GM15510 (cell line): ENCODE measurements around the gene PHF23.
A peak's percentile ranks its signal among the peaks of the same experiment; 100 is the strongest.

Experiments used
- POLR2A ChIP-seq: IDR thresholded peaks from 3 replicates; pipeline ENCODE4 v1.6.1; 2011; ENCODE audit warnings: borderline replicate concordance; ENCODE audit not compliant: insufficient read length; ENCODE audit errors: extremely low read depth

PHF23 gene

DNA sequence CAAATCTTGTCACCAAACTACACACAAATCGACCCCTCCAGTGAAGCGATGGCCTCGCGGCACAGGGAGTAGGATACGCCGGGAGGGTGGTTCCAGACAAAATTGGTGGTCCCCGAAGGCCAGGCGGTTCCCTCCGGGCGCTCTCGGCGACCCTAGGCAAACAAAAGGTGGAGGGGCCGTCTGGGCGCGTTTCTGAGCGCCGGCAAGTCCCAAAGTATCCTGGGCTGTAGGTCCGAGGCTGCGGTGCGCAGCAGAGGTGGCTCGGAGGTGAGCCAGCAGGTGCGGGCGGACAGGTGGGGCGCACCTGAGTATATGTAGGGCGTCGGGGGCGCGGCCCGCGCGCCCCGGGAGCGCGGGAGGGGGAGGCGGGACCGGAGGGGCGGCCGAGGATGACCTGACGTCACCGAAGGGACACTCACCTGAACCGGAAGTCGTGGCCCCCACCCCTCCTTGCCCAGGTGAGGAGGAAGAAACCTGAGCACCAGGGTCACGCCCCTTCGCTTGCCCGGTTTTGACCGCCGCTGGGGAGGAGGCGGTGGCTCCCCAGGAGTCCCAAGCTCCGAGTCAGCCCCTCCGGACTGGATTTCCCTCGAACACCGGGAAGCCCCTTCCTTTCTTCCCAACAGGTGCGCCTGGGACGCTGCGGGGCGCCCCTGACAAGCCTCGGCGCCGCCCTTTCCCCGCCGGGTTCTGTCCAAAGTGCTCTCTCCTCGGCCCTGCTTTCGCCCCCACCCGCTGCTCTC lies 23.1 kb upstream of the PHF23 start, which contains the start of gene CLDN7:
Gene CLDN7 (minus strand): TSS at position 287 of the 743 bp plus-strand sequence. CDS start 435 bp downstream, outside the sequence.
- no peak for TF ChIP-seq POLR2A

DNA sequence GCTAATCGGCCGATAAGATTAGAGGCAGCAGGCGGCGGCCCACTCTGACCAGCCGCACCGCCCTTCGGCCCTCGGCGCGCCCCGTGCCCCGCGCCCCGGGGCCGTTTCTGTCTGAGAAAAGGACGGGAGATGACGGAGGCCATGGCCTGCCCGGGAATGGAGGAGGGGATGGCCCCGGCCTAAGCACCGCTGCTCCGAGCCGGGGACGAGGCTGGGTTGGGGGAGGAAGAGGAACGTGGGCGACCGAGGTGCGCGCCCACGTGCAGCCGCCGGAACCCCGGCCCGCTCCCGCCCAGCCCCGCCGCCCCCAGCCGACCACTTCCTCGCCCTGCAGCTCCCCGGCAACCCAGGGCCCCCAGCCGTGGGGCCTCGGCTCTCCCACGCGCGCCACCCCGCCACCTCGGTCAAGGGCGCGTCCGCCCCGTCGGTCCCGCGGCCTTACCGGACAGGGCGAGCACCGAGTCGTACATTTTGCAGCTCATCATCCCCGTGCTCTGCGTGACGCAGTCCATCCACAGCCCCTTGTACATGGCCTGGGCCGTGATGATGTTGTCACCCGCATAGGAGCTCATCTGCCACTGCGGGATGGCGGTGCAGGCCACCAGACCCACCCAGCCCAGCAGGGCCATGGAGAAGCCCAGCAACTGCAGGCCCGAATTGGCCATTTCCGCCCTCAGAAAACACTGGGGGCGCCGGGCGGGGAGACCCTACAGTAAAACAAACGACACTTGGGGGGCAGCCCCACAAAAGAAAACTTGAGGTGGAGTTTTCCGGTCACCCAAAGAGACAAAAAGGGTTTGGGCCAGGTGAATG lies 22.3 kb upstream of the PHF23 start:
- TF ChIP-seq POLR2A, result no peak

DNA sequence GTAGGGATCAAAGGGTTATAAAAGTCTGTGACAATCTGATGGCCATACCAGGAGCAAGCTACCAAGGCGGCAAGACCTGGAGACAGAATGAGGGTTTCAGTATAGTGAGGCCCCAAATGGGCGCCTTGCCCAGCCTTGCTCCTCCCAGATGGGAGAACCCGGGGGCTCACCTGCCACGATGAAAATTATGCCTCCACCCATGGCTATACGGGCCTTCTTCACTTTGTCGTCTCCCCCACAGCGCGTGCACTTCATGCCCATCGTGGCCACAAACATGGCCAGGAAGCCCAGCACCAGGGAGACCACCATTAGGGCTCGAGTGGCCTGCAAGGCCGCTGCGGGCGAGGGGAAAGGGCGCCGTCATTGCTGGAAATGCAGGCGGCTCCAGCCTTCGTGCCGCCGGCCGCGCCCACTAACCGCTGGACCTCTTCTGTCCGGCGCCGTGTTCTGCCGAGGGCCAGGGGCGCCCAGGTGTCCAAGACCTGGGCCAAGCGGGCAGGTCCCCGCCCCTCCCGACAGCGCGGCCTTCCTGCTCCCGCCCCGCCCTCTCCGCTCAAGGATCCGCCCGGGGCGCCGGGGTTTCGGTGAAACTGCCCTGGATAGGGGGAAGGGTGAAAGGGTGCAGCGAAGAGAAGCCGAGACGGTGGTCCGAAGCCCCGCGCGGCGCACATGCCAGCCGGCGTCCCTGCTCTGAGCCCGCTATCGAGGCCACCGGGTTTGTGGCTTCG lies 21.6 kb upstream of the PHF23 start:
- TF ChIP-seq POLR2A, result no peak

DNA sequence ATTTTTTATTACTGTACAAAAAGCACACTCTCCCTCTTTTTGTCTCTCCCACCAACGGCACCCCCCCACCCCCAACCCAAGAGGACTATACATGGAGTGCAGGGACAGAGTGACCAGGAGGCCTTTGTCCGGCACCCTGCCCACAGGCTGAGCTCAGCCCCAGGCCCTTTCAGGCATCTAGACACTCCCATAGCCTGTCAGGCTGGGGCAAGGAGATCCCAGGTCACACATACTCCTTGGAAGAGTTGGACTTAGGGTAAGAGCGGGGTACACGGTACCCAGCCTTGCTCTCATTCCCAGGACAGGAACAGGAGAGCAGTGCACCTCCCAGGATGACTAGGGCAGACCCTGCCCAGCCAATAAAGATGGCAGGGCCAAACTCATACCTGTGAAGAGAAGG lies 20.9 kb upstream of the PHF23 start:
- no peak for TF ChIP-seq POLR2A

DNA sequence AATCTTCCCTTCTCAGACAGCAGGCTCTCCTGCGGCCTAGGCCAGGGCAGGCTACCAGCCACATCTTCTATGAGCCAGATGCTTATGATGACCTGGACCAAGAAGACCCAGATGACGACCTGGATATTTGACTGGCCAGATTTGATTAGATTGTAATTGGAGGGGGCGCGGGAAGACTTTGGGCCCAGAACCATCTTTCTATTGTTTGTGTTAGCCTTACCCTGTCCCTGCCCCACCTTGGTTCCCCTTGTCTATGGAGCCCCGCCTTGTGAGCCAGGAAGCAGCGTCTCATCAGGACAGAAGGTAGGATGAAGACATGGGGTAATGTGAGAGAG lies 20.3 kb upstream of the PHF23 start:
- no peak for TF ChIP-seq POLR2A

DNA sequence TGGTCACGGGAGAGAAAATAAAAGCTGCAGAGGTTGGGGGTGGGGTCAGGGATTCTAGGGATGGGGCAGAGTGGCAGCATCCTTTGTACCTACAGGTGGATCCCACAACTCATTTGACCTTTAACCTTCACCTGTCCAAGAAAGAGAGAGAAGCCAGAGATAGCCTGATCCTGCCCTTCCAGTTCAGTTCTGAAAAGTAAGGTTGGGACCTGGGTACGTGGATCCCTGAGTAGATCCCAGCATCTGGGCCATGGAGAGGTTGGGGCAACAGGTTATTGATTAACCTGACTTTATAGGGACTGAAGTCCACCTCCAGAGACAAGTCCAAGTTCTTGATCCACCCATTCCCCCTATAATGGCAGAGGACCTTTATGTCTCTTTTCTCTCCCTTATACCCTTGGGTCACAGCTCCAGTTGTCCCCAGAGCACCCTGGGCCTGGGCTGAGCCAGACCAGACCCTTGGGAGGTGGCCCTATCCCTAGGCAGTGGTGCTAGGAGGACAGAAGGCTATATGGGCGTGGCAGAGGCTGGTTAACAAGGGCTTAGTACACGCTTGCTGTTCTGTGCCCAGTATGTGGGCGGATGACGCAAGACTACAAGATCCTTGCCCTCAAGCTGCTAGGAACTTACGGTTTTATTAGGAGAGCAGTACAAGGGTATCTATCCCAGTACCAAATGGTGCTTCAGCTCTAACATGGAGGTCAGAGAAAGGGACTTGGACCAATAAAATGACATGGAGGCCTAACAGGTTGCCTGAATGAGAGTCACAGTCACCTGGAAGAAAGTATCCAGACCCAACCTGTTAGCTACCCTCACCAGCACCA lies 19.7 kb upstream of the PHF23 start:
- no peak for TF ChIP-seq POLR2A

DNA sequence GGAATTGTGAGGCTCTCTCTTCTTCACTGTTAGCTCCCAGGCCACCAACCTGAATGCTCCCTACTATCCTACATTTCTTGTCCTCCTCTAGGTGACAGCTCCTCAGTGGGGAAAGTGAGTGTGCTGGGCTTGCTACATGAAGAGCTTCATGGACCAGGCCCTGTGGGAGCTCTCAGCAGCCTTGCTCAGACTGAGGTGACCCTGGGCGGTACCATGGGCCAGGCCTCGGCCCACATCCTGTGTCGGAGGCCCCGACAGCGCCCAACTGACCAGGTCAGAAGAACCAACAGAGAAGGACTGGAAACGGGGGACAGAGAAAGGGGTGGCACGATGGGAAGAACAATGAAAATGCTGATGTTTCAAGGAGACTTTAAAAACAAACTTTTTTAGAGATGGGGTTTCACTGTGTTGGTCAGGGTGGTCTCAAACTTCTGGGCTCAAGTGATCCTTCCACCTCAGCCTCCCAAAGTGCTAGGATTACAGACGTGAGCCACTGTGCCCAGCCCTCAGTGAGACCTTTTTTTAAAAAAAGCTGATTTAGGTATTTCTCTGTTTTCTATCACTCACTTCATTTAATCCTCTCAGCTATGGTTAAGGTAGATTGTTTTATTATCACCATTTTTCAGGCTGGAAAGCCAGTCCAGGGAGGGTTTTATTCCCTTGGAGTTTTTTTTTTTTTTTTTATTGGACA lies 17.7 kb upstream of the PHF23 start:
- TF ChIP-seq POLR2A, result no peak

DNA sequence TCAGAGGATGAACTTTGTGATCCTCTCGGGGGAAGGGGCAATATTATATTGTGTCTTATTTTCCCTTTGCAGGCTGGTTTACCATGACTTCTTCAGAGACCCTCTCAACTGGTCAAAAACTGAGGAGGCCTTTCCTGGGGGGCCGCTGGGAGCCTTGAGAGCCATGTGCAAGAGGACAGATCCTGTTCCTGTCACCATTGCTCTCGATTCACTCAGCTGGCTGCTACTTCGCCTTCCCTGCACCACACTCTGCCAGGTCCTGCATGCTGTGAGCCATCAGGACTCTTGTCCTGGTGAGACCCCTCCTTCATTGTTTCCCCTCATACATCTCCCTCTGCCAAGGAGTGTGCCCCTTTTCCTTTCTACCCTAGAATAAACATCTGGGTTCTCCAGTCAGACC lies 15.3 kb upstream of the PHF23 start:
- no peak for TF ChIP-seq POLR2A

DNA sequence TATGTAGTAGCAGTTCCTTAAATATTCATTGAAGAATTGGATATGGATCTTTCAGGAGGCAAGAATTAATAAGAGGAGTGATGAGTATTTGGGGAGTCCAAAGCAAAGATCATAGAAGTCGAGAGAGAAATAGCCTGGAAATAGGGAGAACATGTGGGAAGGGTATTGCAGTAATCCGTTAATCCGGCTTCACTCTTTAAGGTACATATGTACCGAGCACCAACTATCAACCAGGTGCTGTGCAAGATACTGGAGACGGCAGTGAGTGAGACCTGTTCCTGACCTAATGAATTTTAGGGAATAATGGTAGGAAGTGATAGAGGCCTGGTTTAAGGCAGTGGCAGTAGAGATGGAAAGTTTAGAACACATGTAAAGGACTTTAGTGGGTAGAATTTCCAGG lies 13.8 kb upstream of the PHF23 start:
- TF ChIP-seq POLR2A, result no peak

DNA sequence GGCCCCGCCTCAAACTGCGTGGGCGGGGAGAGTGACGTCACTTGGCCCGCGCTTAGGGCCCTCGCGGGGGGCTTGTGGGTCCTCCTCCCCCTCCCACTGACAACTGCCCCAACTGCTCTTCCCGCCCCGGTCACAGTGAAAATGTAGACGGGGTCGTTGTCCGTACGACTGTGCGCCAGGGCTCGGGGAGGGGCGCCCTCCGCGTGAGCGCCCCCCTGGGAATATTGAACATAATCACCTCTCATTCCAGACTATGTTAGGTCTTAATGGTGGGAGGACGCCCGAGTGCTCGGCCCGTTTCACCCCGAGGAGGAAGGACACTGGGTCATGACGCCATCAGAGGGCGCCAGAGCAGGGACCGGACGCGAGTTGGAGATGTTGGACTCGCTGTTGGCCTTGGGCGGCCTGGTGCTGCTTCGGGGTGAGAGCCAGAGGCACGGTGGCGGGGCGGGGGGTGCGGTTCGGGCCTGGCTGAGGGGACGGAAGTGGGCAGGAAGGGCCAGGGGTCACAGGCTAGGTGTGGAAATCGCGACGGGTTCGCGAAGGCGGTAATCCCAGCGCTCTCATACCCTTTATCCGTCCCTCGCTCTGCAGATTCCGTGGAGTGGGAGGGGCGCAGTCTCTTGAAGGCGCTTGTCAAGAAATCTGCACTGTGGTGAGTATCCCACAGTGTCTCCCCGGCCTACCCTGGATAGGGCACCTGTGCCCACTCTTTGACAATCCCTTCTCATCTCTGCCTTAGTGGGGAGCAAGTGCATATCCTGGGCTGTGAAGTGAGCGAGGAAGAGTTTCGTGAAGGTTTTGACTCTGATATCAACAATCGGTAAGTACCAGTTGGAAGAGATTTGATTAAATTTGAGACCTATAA lies 13.2 kb upstream of the PHF23 start, which contains the start of gene ELP5:
Gene ELP5 (plus strand): TSS at position 40 of the 868 bp plus-strand sequence. CDS start 336 bp downstream, at position 376.
- peak; percentile 88 for TF ChIP-seq POLR2A

DNA sequence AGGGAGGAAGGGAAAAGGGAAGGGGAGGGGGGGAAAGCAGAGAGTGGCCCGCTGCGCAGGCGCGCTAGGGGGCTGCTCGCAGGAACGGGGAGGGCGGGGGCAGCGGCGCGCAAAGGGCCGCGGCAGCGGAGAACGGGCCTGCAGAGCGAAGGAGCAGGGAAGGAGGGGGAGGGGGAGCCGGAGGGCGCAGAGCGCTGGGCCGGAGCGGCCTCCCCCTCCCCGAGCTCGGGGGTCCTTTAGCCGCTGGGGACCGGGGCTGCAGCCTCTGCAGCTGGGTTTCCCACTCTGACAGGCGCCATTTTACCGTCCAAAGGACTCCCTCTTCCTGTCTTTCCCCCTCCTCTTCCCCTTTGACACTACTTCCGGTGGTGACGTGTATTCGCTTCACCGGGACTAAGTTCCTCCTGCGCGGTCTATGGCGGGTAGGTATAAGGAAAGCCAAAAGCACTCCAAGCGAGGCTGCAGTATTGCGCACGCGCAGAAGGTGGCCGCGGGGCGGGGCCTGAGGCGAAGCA lies 12.5 kb upstream of the PHF23 start, which contains the start of gene CTDNEP1:
Gene CTDNEP1 (minus strand): TSS at position 74 of the 515 bp plus-strand sequence. CDS start 438 bp downstream, outside the sequence.
- TF ChIP-seq POLR2A, result peak; percentile 54
